K562 (cell line): ENCODE results near the gene OR2C1. TPM values are rescaled to one million over a fixed set of nuclear protein-coding genes. Genes with fewer than 3 reads are reported as not detected.

ENCODE experiments used
- CHD2 ChIP-seq: IDR thresholded peaks from 2 replicates; pipeline ENCODE4 v1.6.1; 2011; ENCODE audit warnings: low read depth, low read length
- COPS2 ChIP-seq: fragments of 450-650 bp; conservative IDR thresholded peaks from 2 replicates; pipeline ENCODE4 v1.6.1; 2016; ENCODE audit warnings: mild to moderate bottlenecking, moderate library complexity
- CREB3L1 ChIP-seq: fragments of 450-650 bp; IDR thresholded peaks from 2 replicates; pipeline ENCODE4 v1.6.1; 2014; ENCODE audit warnings: low read depth, mild to moderate bottlenecking, moderate library complexity, borderline replicate concordance
- DMBX1 ChIP-seq: fragments of 250-450 bp; sonication (Bioruptor Pico); IDR thresholded peaks from 2 replicates; pipeline ENCODE4 v1.8.0; 2022; ENCODE audit warnings: inconsistent platforms, mild to moderate bottlenecking, moderate library complexity, borderline replicate concordance
- HES1 ChIP-seq: fragments of 450-650 bp; IDR thresholded peaks from 2 replicates; pipeline ENCODE4 v1.6.1; 2016; ENCODE audit warnings: low read depth, mild to moderate bottlenecking, moderate library complexity
- HSF4 ChIP-seq: fragments of 250-450 bp; sonication (Bioruptor Pico); IDR thresholded peaks from 2 replicates; pipeline ENCODE4 v2.1.2; 2022; ENCODE audit warnings: mild to moderate bottlenecking, moderate library complexity, borderline replicate concordance
- LEF1 ChIP-seq: fragments of 450-650 bp; IDR thresholded peaks from 2 replicates; pipeline ENCODE4 v1.6.1; 2016; ENCODE audit warnings: mild to moderate bottlenecking
- NFIC ChIP-seq: fragments of 450-650 bp; IDR thresholded peaks from 2 replicates; pipeline ENCODE4 v1.6.1; 2017; ENCODE audit warnings: mild to moderate bottlenecking, inconsistent platforms
- PBX2 ChIP-seq, 2 experiments: IDR thresholded peaks in 1 of 2; conservative IDR thresholded peaks in 1 of 2; 2 replicates each; pipeline ENCODE4 v1.6.1; 2016; ENCODE audit warnings: low read depth in 2 of 2, mild to moderate bottlenecking in 1 of 2, missing compliant biosample characterization in 1 of 2, missing genetic modification characterization in 1 of 2, moderate library complexity in 1 of 2
- SMARCC2 ChIP-seq: fragments of 450-650 bp; IDR thresholded peaks from 2 replicates; pipeline ENCODE4 v1.6.1; 2017; ENCODE audit warnings: antibody characterized with exemption, moderate library complexity, mild to moderate bottlenecking, low read depth
- TAF9B ChIP-seq: fragments of 450-650 bp; IDR thresholded peaks from 2 replicates; pipeline ENCODE4 v1.6.1; 2018; ENCODE audit warnings: mild to moderate bottlenecking; ENCODE audit not compliant: partially characterized antibody
- TCF7L2 ChIP-seq: fragments of 150-350 bp; IDR thresholded peaks from 2 replicates; pipeline ENCODE4 v1.6.1; 2016; ENCODE audit warnings: low read depth, mild to moderate bottlenecking, low read length, moderate library complexity
- ZBTB9 ChIP-seq: fragments of 450-650 bp; formaldehyde crosslinking; IDR thresholded peaks from 2 replicates; pipeline ENCODE4 v1.4.0; 2020; ENCODE audit warnings: mild to moderate bottlenecking, moderate library complexity
- ZFP30 ChIP-seq: fragments of 250-450 bp; sonication (Bioruptor Pico); IDR thresholded peaks from 2 replicates; pipeline ENCODE4 v1.8.0; 2022; ENCODE audit warnings: moderate library complexity, mild to moderate bottlenecking, inconsistent platforms, borderline replicate concordance
- ZNF175 ChIP-seq: fragments of 200-800 bp; sonication (Bioruptor generic); IDR thresholded peaks from 2 replicates; pipeline ENCODE4 v1.6.1; 2016; ENCODE audit warnings: low read depth, mild to moderate bottlenecking, missing genetic modification characterization, missing compliant biosample characterization
- ZNF609 ChIP-seq: sonication (generic); formaldehyde crosslinking; IDR thresholded peaks from 2 replicates; pipeline ENCODE4 v1.8.1; 2023; ENCODE audit warnings: missing genetic modification reagents, mild to moderate bottlenecking, borderline replicate concordance
- polyA plus RNA-seq, 8 experiments: library from polyadenylated mRNA; depleted of rRNA in 4 of 8; stranded (reverse) in 5 of 8; unstranded in 3 of 8; fragments of >200 nt; fragmentation: Nextera tagmentation in 2 of 8; fragmentation: Illumina TruSeq in 1 of 8; extraction: Ambion mirVana in 2 of 8; extraction: Trizol in 1 of 8; gene quantifications; 2 replicates each; pipeline versions ENCODE4 v1.2.1 to v1.2.3, GENCODE V29; 2011 to 2014; ENCODE audit warnings: inconsistent platforms in 1 of 8, missing spikeins in 1 of 8
- total RNA-seq, 7 experiments: library from RNA; depleted of rRNA in 6 of 7; stranded (reverse); fragments of >200 nt in 6 of 7; fragmentation: Illumina TruSeq in 2 of 7; extraction: Trizol in 2 of 7; gene quantifications; 2 replicates each; pipeline versions ENCODE4 v1.2.1 to v1.2.3, GENCODE V29; 2011 to 2021; ENCODE audit warnings: low replicate concordance in 1 of 7

The OR2C1 gene
- total and polyA plus RNA-seq, 9 of the 15 experiments (the other 6 are each of a cell fraction or from before 2014, with no cell fraction given) = not detected

GRCh38 chr16:3348547-3349167, 7.0 kb upstream of the OR2C1 start (continued):
- TF ChIP-seq HES1 = peak; percentile 97
- peak; percentile 94 for TF ChIP-seq LEF1
- no peak for TF ChIP-seq ZBTB9
- TF ChIP-seq TAF9B = peak; percentile 35
- TF ChIP-seq PBX2 (CRISPR knock-in tag; IDR thresholded peaks at IDR 0.05; ENCODE audit: low read depth) = peak; percentile 35
- peak; percentile 71 for TF ChIP-seq PBX2 (tag; conservative IDR thresholded peaks at IDR 0.05; ENCODE audit: low read depth)
- TF ChIP-seq HSF4 = no peak
- peak; percentile 81 for TF ChIP-seq NFIC
- peak; percentile 80; the same call in 1 of the 2 replicates for TF ChIP-seq SMARCC2
- peak; percentile 74; the same call in 1 of the 2 replicates for TF ChIP-seq ZNF609
- no peak for TF ChIP-seq CHD2
- no peak for TF ChIP-seq COPS2
- TF ChIP-seq TCF7L2 = no peak
- TF ChIP-seq ZNF175 = peak; percentile 73; the same call in 1 of the 2 replicates
- TF ChIP-seq DMBX1 = peak; percentile 76; the same call in 1 of the 2 replicates
- no peak for TF ChIP-seq ZFP30 (CRISPR knock-in tag)
- peak; percentile 48 for TF ChIP-seq CREB3L1
